NCI-H2171 (cell line): Measurements from ENCODE around the gene PNPLA5.

Source experiments
- DNase-seq: peaks from one replicate; lab custom pipeline; 2025; lab: John Stamatoyannopoulos, UW

The PNPLA5 gene

GRCh38 chr22:43838571-43839307 is 53.1 kb downstream of the PNPLA5 start:
- no peak for DNase-seq

DNA sequence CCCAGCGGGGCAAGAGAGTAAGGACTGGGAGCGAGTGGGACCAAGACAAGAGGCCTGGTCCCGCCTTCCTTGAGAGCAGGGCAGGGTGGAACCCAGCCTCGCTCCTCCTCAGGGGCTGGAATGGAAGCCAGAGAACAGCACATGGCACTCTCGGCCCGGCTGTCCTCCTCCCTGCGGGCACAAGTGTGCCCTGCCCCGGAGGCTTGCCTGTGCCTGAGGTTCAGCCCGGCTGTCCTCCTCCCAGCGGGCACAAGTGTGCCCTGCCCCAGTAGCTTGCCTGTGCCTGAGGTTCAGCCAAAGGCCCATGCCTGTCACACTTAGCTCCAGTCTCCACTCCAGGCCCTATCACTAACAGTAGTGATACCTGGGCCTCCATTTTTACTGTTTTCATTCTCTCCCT is 53.7 kb downstream of the PNPLA5 start:
- DNase-seq = no peak

DNA sequence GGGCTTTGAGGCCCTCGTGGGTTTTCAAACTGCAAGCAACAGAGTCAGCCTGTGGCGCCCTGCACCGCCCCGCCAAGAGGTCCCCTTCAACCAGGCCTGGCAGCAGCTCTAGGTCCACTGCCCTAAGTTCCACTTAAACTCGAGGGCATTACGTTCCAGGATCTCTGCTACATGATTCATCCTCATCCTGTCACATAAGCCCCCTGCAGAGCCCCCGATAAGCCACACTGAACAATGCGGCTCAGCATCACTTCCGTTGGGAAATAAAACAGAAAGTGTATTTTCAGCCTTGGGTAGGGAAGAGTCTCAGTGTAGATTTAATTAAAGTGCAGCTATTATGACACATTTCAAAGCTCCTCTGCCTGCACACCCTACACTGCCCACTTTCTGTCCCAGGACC is 54.1 kb downstream of the PNPLA5 start:
- DNase-seq = no peak

- DNase-seq = no peak
Measured at GRCh38 chr22:43835736-43836135, 56.1 kb downstream of the PNPLA5 start.

- DNase-seq = no peak
Measured at GRCh38 chr22:43835166-43835565, 56.6 kb downstream of the PNPLA5 start.

GRCh38 chr22:43833286-43834240 is 58.2 kb downstream of the PNPLA5 start:
- no peak for DNase-seq

DNA sequence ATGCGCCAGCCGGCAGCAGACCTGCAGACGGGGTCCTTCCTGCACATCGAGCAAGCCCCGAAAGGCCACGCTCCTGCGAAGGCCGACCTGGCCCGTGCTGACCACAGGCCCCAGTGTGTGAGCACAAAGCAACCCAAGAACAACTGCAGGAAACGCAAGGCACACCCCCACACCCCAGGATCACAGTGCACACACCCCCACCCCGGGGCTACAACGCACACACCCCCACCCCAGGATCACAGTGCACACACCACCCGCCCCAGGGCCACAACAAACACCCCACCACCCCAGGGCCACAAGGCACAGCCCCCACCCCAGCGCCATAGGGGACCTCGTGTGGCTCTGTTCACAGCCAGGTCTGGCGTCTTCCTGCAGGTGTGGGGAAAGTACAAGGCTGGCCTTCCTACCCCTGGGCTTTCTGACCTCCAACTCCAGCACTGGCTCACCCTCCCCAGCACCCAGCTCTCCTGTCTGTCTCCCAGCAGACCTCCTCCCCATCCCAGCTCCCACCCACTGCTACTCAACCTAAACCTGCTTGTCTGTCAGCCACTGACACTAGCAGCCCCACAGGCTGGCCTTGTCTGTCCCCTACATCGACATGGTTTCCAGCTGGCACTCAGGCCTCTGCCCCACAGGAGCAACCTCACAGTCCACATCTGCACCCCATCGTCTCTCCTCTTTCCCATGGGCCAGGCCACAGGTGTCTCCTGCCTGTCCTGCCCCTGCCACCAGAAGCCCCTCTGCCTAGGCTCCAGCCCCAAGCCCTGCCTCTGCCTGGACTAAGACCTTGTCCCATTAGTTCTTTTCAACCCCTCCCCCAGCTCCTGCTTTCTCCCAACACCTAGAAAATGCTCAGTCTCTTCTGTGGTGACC is 59.2 kb downstream of the PNPLA5 start:
- DNase-seq = no peak

- no peak for DNase-seq
Measured at GRCh38 chr22:43831561-43832392, 60.0 kb downstream of the PNPLA5 start.

GRCh38 chr22:43830931-43831560 is 60.8 kb downstream of the PNPLA5 start:
- DNase-seq = no peak

DNA sequence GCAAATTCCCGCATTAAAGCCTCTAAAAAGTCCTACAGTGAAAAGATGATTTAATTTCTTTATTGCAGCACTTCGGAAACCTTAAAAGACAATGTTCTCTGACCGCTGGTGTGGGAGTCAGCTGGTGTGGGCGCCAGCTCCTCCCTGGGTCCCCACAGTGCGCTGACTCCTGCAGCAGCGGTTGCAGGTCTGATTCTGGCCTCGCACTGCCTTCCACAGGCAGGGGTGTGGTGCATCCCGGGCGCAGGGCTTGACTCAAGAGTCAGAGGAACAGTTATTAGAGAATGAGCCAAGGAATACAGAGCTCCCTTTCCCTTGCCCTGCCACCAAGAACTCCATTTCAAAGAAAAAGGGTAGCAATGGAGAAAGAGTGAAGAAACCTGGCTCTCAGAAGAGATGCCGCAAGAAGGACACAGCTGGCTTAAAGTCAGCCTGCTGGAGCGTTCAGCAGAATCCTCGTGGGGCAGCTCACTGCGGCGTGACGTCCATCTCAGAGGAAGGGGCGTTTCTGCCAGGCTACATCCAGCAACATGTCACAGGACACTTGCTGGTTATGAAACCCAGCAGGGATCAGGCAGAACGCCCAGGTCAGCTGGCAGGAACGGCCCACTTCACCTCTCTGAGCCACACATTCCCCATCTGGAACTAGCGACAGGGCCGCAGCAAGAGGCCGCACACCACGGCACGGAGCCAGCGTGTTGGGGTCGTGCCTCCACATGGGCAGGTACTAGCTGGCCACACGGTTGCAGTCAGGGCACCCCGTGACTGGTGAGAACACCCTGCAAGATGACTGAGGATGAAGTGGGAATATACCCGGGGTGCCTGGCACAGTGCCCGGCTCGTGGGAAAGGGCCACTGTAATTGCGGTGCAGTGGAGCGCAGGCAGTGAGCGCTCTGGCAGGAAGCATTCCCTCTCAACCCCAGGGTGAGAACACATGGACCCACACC is 61.6 kb downstream of the PNPLA5 start:
- DNase-seq = no peak
